ENCODE results near the gene CFAP58.

CFAP58 gene

GRCh38 chr10:104447331-104447730, 93.7 kb downstream of the CFAP58 start:
- H3K9me3 ChIP-seq, result no peaks in the 10 kb centered on the region
- no peak overlapping the region for H3K27ac ChIP-seq
- TF ChIP-seq CTCF (IDR thresholded peaks at IDR 0.05), result no peak
- H3K4me1 ChIP-seq (ENCODE audit: control insufficient read depth in 1 of 2, insufficient read depth in 1 of 2, low read depth in 1 of 2, low read length in 1 of 2), result no peaks in the 10 kb centered on the region
- H3K36me3 ChIP-seq, result no peaks in the 10 kb centered on the region
- no peak overlapping the region for H3K4me3 ChIP-seq (ENCODE audit: low read depth in 1 of 2, low read length in 1 of 2)
- no peaks in the 10 kb centered on the region for H3K27me3 ChIP-seq

- TF ChIP-seq CTCF (IDR thresholded peaks at IDR 0.05), result no peak
- H3K27me3 ChIP-seq, result no peaks in the 10 kb centered on the region
- H3K36me3 ChIP-seq, result no peaks in the 10 kb centered on the region
- H3K27ac ChIP-seq, result no peak overlapping the region
- no peaks in the 10 kb centered on the region for H3K9me3 ChIP-seq
- H3K4me3 ChIP-seq (ENCODE audit: low read depth in 1 of 2, low read length in 1 of 2), result no peak overlapping the region
- no peaks in the 10 kb centered on the region for H3K4me1 ChIP-seq (ENCODE audit: control insufficient read depth in 1 of 2, insufficient read depth in 1 of 2, low read depth in 1 of 2, low read length in 1 of 2)
Observed at GRCh38 chr10:104447906-104448305, 94.3 kb downstream of the CFAP58 start.

GRCh38 chr10:104449391-104449790, 95.8 kb downstream of the CFAP58 start:
- Histone ChIP-seq H3K27me3 (no peaks in the 10 kb centered on the region), H3K9me3 (no peaks in the 10 kb centered on the region), H3K4me1 (ENCODE audit: control insufficient read depth in 1 of 2, insufficient read depth in 1 of 2, low read depth in 1 of 2, low read length in 1 of 2) (no peaks in the 10 kb centered on the region), H3K4me3 (ENCODE audit: low read depth in 1 of 2, low read length in 1 of 2) (no peak overlapping the region), H3K36me3 (no peaks in the 10 kb centered on the region), H3K27ac (no peak overlapping the region)
- TF ChIP-seq CTCF (IDR thresholded peaks at IDR 0.05), result no peak

- Histone ChIP-seq H3K27me3 (no peaks in the 10 kb centered on the region), H3K27ac (no peak overlapping the region), H3K4me3 (ENCODE audit: low read depth in 1 of 2, low read length in 1 of 2) (no peak overlapping the region), H3K9me3 (no peaks in the 10 kb centered on the region), H3K4me1 (ENCODE audit: control insufficient read depth in 1 of 2, insufficient read depth in 1 of 2, low read depth in 1 of 2, low read length in 1 of 2) (no peaks in the 10 kb centered on the region), H3K36me3 (no peaks in the 10 kb centered on the region)
- no peak for TF ChIP-seq CTCF (IDR thresholded peaks at IDR 0.05)
Observed at GRCh38 chr10:104450490-104450889, 96.9 kb downstream of the CFAP58 start.

GRCh38 chr10:104450954-104451353, 97.3 kb downstream of the CFAP58 start:
- no peak overlapping the region for H3K27ac ChIP-seq
- no peaks in the 10 kb centered on the region for H3K36me3 ChIP-seq
- H3K4me1 ChIP-seq (ENCODE audit: control insufficient read depth in 1 of 2, insufficient read depth in 1 of 2, low read depth in 1 of 2, low read length in 1 of 2), result no peaks in the 10 kb centered on the region

More at GRCh38 chr10:104450954-104451353, 97.3 kb downstream of the CFAP58 start:
- no peak overlapping the region for H3K4me3 ChIP-seq (ENCODE audit: low read depth in 1 of 2, low read length in 1 of 2)
- no peaks in the 10 kb centered on the region for H3K9me3 ChIP-seq
- no peak for TF ChIP-seq CTCF (IDR thresholded peaks at IDR 0.05)
- no peaks in the 10 kb centered on the region for H3K27me3 ChIP-seq
